HCT116 (cell line): ENCODE measurements around the gene PIGO. TPM values are rescaled to one million over a fixed set of nuclear protein-coding genes. Genes with fewer than 3 reads are reported as not detected.

ENCODE experiments used
- ATAC-seq: fragments of 200-7000 bp; cut with Tn5 transposase; 2 replicates; pipeline ENCODE4 v1.9.1; 2020; ENCODE audit warnings: mild to moderate bottlenecking, moderate library complexity
- BruUV-seq: library from RNA; stranded (reverse); fragments of 400-500 nt; replicated peaks from 2 replicates; lab custom pipeline; 2021; lab: Mats Ljungman, UMichigan
- CTCF ChIA-PET: fragments of 300-600 bp; sonication (Branson Sonifier 250); formaldehyde crosslinking; loops from one replicate; lab custom pipeline; 2021; ENCODE audit warnings: antibody characterized with exemption; lab: Charles Lee
- POLR2A ChIA-PET: fragments of 300-600, 350-600 bp; sonication (Branson Sonifier 250); formaldehyde crosslinking; loops from one replicate; lab custom pipeline; 2021; ENCODE audit warnings: antibody characterized with exemption; lab: Charles Lee
- RAD21 ChIA-PET, 2 experiments: fragments of 300-600 bp; sonication (Branson Sonifier 250); formaldehyde crosslinking; loops; one replicate each; lab custom pipeline; 2023; ENCODE audit warnings: low total read pairs in 2 of 2; ENCODE audit not compliant: uncharacterized antibody in 2 of 2, unreplicated experiment in 2 of 2, low non-redundant PET in 1 of 2; lab: Charles Lee
- DNase-seq: peaks from one replicate; pipeline ENCODE4 v3.0.0-alpha.2; 2010; ENCODE audit warnings: low read depth, low spot score
- H2AFZ ChIP-seq: fragments of 200-600 bp; shearing (Covaris generic), sonication (generic); 2 replicates; pipeline ENCODE4 v1.6.1; 2017; ENCODE audit warnings: low read depth, mixed run types, mixed read lengths, antibody characterized with exemption, low read length; ENCODE audit not compliant: poor library complexity, severe bottlenecking
- H3K27ac ChIP-seq: 2 replicates; pipeline ENCODE4 v1.5.1; 2012; ENCODE audit warnings: low read depth, low read length
- H3K27me3 ChIP-seq: fragments of 200-600 bp; sonication (generic); 2 replicates; pipeline ENCODE4 v1.6.1; 2016; ENCODE audit warnings: mixed run types, low read length, mixed read lengths; ENCODE audit not compliant: insufficient read depth
- H3K36me3 ChIP-seq, 2 experiments: fragments of 200-500 bp in 1 of 2; fragments of 200-600 bp in 1 of 2; sonication (Bioruptor generic) in 1 of 2; sonication (generic) in 1 of 2; 2 replicates each; pipeline versions ENCODE4 v1.5.1 to v1.6.1; 2014 to 2016; ENCODE audit warnings: low read length in 2 of 2, inconsistent platforms in 1 of 2, mixed read lengths in 1 of 2, mixed run types in 1 of 2; ENCODE audit not compliant: insufficient read depth in 2 of 2, control insufficient read depth in 1 of 2
- H3K4me1 ChIP-seq, 2 experiments: fragments of 200-600 bp in 1 of 2; sonication (generic) in 1 of 2; 2 replicates each; pipeline versions ENCODE4 v1.5.1 to v1.6.1; 2012 to 2017; ENCODE audit warnings: low read length in 2 of 2, inconsistent platforms in 1 of 2, mild to moderate bottlenecking in 1 of 2, mixed read lengths in 1 of 2, mixed run types in 1 of 2, moderate library complexity in 1 of 2; ENCODE audit not compliant: insufficient read depth in 2 of 2, control insufficient read depth in 1 of 2
- H3K4me2 ChIP-seq: fragments of 200-600 bp; sonication (generic); 2 replicates; pipeline ENCODE4 v1.6.1; 2017; ENCODE audit warnings: mixed run types, low read length, mixed read lengths
- H3K4me3 ChIP-seq, 2 experiments: fragments of 200-600 bp in 1 of 2; sonication (generic) in 1 of 2; replicated peaks in 1 of 2; 2 replicates each; pipeline ENCODE4 v1.5.1; 2011 to 2016; ENCODE audit warnings: low read length in 2 of 2, control low read depth in 1 of 2, low read depth in 1 of 2, mild to moderate bottlenecking in 1 of 2, mixed read lengths in 1 of 2, mixed run types in 1 of 2
- H3K79me2 ChIP-seq: fragments of 200-600 bp; sonication (generic); 2 replicates; pipeline ENCODE4 v1.6.1; 2017; ENCODE audit warnings: mild to moderate bottlenecking, mixed run types, low read length, moderate library complexity, mixed read lengths; ENCODE audit not compliant: insufficient read depth
- H3K9ac ChIP-seq: fragments of 200-600 bp; sonication (generic); 2 replicates; pipeline ENCODE4 v1.6.1; 2016; ENCODE audit warnings: low read length, mixed read lengths
- H3K9me2 ChIP-seq: fragments of 200-600 bp; sonication (generic), shearing (Covaris generic); 2 replicates; pipeline ENCODE4 v1.6.1; 2017; ENCODE audit warnings: mixed run types, mild to moderate bottlenecking, moderate library complexity; ENCODE audit not compliant: insufficient read depth
- H3K9me3 ChIP-seq, 2 experiments: fragments of 200-500 bp in 1 of 2; fragments of 200-600 bp in 1 of 2; sonication (Bioruptor generic) in 1 of 2; sonication (generic) in 1 of 2; 2 replicates each; pipeline ENCODE4 v1.6.1; 2014 to 2017; ENCODE audit warnings: low read length in 2 of 2, mixed read lengths in 2 of 2, inconsistent platforms in 1 of 2, low read depth in 1 of 2, mild to moderate bottlenecking in 1 of 2, mixed run types in 1 of 2, moderate library complexity in 1 of 2; ENCODE audit not compliant: control insufficient read depth in 1 of 2, insufficient read depth in 1 of 2
- H4K20me1 ChIP-seq: fragments of 200-600 bp; sonication (generic), shearing (Covaris generic); 2 replicates; pipeline ENCODE4 v1.6.1; 2017; ENCODE audit warnings: mixed run types, mild to moderate bottlenecking, moderate library complexity; ENCODE audit not compliant: insufficient read depth
- CBX3 ChIP-seq: IDR thresholded peaks from 2 replicates; pipeline ENCODE4 v1.6.1; 2012; ENCODE audit warnings: low read depth
- CEBPB ChIP-seq: IDR thresholded peaks from 2 replicates; pipeline ENCODE4 v1.6.1; 2012; ENCODE audit warnings: low read depth
- EGR1 ChIP-seq: IDR thresholded peaks from 2 replicates; pipeline ENCODE4 v1.6.1; 2012; ENCODE audit warnings: low read depth
- ELF1 ChIP-seq: IDR thresholded peaks from 2 replicates; pipeline ENCODE4 v1.6.1; 2012; ENCODE audit warnings: low read depth, borderline replicate concordance
- EZH2 ChIP-seq: fragments of 200-600 bp; sonication (generic); IDR thresholded peaks from 2 replicates; pipeline ENCODE4 v1.6.1; 2017; ENCODE audit warnings: antibody characterized with exemption, mixed run types
- FOSL1 ChIP-seq: IDR thresholded peaks from 2 replicates; pipeline ENCODE4 v1.6.1; 2012; ENCODE audit warnings: low read depth
- POLR2A ChIP-seq: IDR thresholded peaks from 2 replicates; pipeline ENCODE4 v1.7.0; 2011; ENCODE audit warnings: borderline replicate concordance; ENCODE audit not compliant: insufficient read depth, insufficient read length; ENCODE audit errors: extremely low read depth
- SP1 ChIP-seq: IDR thresholded peaks from 2 replicates; pipeline ENCODE4 v1.6.1; 2012; ENCODE audit warnings: low read depth
- ZBTB33 ChIP-seq: IDR thresholded peaks from 2 replicates; pipeline ENCODE4 v1.6.1; 2011; ENCODE audit warnings: mild to moderate bottlenecking, low read length, moderate library complexity; ENCODE audit not compliant: insufficient replicate concordance; ENCODE audit errors: extremely low read depth
- ZFX ChIP-seq: fragments of 450-650 bp; IDR thresholded peaks from 2 replicates; pipeline ENCODE4 v1.6.1; 2017
- ZNF274 ChIP-seq: fragments of 200-500 bp; sonication (Bioruptor generic); IDR thresholded peaks from 2 replicates; pipeline ENCODE4 v1.6.1; 2014; ENCODE audit warnings: mild to moderate bottlenecking, low read depth, low read length, inconsistent platforms
- intact Hi-C: fragments of 100-400 bp; cut with micrococcal nuclease; formaldehyde crosslinking; loops from 2 replicates; pipeline ENCODE4 v1.10.0; 2022
- total RNA-seq: library from RNA; stranded (reverse); gene quantifications from one replicate; pipeline ENCODE4 v1.2.1, GENCODE V29; 2021; ENCODE audit not compliant: unreplicated experiment
- TF ChIP-seq, protein P1 (sequence below): IDR thresholded peaks from 2 replicates; pipeline ENCODE4 v1.6.1; 2012
- TF ChIP-seq, protein P2 (sequence below): IDR thresholded peaks from 2 replicates; pipeline ENCODE4 v1.6.1; 2012; ENCODE audit warnings: low read depth

The PIGO gene
- total RNA-seq, 1 experiment from 2014 or later: 24.0 TPM

- intact Hi-C loops: no loop called here
- POLR2A ChIA-PET: interaction anchor here (0.6 to 1.8 kb wide), 5 partner anchors 9 to 76 kb away, joined by 3 to 11 read pairs (median 3); partner anchors contain the start of gene FANCG
- H3K36me3 ChIP-seq: peaks cover 24 to 62% of the 10 kb centered on the region in 2 experiments
- TF ChIP-seq CEBPB: no peak
- H3K4me2 ChIP-seq: peak overlapping the region; percentile 81
- H3K4me1 ChIP-seq: peaks cover 11 to 24% of the 10 kb centered on the region in 2 experiments
- CTCF ChIA-PET: interaction anchor here (0.9 to 2.9 kb wide), 4 partner anchors 15 to 172 kb away, joined by 3 to 13 read pairs (median 8); partner anchors contain the start of gene DNAJB5
- RAD21 ChIA-PET: interaction anchor here in 1 of 2 experiments (0.7 kb wide), 1 partner anchor 9 kb away, joined by 3 read pairs; no protein-coding TSS in a partner anchor
- DNase-seq (no peak), ATAC-seq (no peak)
- no peak overlapping the region for H2AFZ ChIP-seq
- no peaks in the 10 kb centered on the region for H3K9me2 ChIP-seq
- BruUV-seq: TSS peak; percentile 55
- peak overlapping the region; percentile 97 for H3K9ac ChIP-seq
- H3K4me3 ChIP-seq: peak overlapping the region; percentile 92 to 95
- peaks cover 25% of the 10 kb centered on the region; the same call in 1 of the 2 replicates for H4K20me1 ChIP-seq
- peaks cover 65% of the 10 kb centered on the region for H3K79me2 ChIP-seq
- H3K27ac ChIP-seq: peak overlapping the region; percentile 100
- no peaks in the 10 kb centered on the region for H3K9me3 ChIP-seq
- H3K27me3 ChIP-seq: no peaks in the 10 kb centered on the region
Observed at GRCh38 chr9:35070823-35071813, 25.3 kb downstream of the PIGO start.

GRCh38 chr9:35069020-35069419, 27.4 kb downstream of the PIGO start:
- Histone ChIP-seq H3K9me2 (no peaks in the 10 kb centered on the region), H2AFZ (no peak overlapping the region), H3K27me3 (no peaks in the 10 kb centered on the region), H3K4me1 (peaks cover 11 to 24% of the 10 kb centered on the region in 2 experiments), H3K36me3 (peaks cover 40 to 63% of the 10 kb centered on the region in 2 experiments), H3K27ac (no peak overlapping the region), H3K4me3 (no peak overlapping the region), H3K9me3 (no peaks in the 10 kb centered on the region), H3K9ac (no peak overlapping the region), H3K4me2 (no peak overlapping the region), H3K79me2 (peaks cover 79% of the 10 kb centered on the region), H4K20me1 (peaks cover 25% of the 10 kb centered on the region; the same call in 1 of the 2 replicates)
- ATAC-seq (no peak), DNase-seq (no peak)
- ChIA-PET CTCF (interaction anchor here (0.6 to 1.1 kb wide), 2 partner anchors 18 to 187 kb away, joined by 3 read pairs; no protein-coding TSS in a partner anchor), RAD21 (no interaction called here), POLR2A (interaction anchor here (0.9 kb wide), 1 partner anchor 170 kb away, joined by 3 read pairs; no protein-coding TSS in a partner anchor)
- no TSS peak for BruUV-seq
- intact Hi-C loops: no loop called here
- TF ChIP-seq ZFX (no peak), SP1 (no peak), EGR1 (no peak), POLR2A (no peak), CBX3 (no peak), EZH2 (no peak), ELF1 (no peak), ZBTB33 (no peak), ZNF274 (no peak), FOSL1 (no peak)
- TF ChIP-seq, protein P1, sequence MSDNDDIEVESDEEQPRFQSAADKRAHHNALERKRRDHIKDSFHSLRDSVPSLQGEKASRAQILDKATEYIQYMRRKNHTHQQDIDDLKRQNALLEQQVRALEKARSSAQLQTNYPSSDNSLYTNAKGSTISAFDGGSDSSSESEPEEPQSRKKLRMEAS: no peak
- TF ChIP-seq, protein P2, sequence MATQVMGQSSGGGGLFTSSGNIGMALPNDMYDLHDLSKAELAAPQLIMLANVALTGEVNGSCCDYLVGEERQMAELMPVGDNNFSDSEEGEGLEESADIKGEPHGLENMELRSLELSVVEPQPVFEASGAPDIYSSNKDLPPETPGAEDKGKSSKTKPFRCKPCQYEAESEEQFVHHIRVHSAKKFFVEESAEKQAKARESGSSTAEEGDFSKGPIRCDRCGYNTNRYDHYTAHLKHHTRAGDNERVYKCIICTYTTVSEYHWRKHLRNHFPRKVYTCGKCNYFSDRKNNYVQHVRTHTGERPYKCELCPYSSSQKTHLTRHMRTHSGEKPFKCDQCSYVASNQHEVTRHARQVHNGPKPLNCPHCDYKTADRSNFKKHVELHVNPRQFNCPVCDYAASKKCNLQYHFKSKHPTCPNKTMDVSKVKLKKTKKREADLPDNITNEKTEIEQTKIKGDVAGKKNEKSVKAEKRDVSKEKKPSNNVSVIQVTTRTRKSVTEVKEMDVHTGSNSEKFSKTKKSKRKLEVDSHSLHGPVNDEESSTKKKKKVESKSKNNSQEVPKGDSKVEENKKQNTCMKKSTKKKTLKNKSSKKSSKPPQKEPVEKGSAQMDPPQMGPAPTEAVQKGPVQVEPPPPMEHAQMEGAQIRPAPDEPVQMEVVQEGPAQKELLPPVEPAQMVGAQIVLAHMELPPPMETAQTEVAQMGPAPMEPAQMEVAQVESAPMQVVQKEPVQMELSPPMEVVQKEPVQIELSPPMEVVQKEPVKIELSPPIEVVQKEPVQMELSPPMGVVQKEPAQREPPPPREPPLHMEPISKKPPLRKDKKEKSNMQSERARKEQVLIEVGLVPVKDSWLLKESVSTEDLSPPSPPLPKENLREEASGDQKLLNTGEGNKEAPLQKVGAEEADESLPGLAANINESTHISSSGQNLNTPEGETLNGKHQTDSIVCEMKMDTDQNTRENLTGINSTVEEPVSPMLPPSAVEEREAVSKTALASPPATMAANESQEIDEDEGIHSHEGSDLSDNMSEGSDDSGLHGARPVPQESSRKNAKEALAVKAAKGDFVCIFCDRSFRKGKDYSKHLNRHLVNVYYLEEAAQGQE: no peak
